Stimulated activated CD4-positive, alpha-beta T cell treated with anti-CD3 and anti-CD28 coated beads, Interleukin-1b, Interleukin-23, amount 100 ng/mL, for 4 hours (primary cell): ENCODE measurements around the gene CD109.
"Not testable (repeated sequence)": the region's sequence is repeated elsewhere in the genome, so short reads cannot be mapped to it uniquely, and the experiment has no call there.

Experiments used
- DNase-seq, 2 donors: peaks; one replicate each; pipeline ENCODE4 v3.0.0-alpha.2; 2020; ENCODE audit warnings: low read depth in 2 of 2

Gene CD109

DNA sequence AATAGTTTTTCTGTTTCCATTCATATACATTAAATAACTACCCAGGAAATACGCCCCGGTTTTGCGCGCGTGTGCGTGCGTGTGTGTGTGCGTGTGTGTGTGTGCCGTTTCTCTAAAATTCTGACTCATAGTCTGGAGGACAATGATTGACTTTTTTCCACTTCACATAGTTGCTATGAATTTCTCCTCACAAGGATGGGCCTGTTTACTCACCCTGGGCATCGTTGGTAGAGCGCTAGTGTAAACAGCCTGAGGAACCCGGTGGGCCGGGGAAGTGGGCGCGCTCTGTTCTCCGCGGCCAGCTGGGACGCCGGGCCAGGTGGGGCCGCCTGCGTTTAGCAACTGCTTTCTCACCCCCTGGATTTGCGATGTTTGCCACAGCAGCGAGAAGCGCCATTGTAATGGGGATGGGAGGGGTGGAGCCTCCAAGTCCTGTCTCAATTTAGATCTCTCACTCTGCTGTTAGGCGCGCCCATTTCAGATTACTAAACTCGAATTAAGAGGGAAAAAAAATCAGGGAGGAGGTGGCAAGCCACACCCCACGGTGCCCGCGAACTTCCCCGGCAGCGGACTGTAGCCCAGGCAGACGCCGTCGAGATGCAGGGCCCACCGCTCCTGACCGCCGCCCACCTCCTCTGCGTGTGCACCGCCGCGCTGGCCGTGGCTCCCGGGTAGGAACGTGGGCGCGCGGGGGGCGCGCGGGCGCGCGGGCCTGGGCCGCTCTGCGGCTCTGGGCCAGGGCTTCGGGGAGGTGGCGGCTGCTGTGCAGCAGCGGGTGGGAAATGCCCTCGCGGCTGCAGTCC, at the start of gene CD109:
CD109 (plus strand) TSS at position 585 of the 803 bp plus-strand sequence; CDS start at position 598, 13 bp downstream.
- peak; percentile 60 to 63 for DNase-seq

DNA sequence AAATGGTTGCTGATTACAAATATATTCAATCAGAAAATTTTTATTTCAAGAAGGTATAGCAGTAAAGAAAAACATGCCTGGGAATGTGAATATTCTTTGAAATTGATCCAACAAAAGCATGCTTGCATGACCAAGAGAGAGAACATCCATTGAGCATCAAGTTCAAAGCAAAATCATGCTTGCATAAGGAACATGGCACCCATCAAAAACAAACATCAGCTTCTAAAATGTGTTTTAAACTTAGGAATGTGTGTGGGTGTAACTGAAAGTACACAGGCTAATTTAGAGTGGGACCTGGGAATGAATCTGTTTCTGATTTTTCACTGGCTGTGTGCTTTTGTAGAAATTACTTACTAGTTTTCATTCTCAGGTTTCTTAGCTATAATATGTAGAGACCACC, 47.8 kb upstream of the CD109 start:
- no peak for DNase-seq

DNA sequence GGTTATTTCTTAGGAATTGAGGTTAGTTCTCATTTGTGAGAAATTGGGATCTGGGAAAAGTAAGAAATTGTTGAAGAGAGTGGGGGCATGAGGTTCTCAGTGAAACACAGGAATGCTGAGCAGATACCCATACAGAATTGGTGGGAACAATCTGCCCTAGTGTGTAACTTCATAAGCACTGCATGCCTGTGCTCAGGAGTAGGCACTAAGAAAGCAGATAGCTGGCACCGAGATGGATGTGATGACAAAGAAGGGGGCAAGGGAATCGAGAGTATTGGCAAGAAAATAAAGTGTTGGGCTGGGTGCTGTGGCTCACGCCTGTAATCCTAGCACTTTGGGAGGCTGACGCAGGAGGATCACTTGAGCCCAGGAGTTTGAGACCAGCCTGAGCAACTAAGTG, 46.2 kb upstream of the CD109 start:
- DNase-seq, result no peak

DNA sequence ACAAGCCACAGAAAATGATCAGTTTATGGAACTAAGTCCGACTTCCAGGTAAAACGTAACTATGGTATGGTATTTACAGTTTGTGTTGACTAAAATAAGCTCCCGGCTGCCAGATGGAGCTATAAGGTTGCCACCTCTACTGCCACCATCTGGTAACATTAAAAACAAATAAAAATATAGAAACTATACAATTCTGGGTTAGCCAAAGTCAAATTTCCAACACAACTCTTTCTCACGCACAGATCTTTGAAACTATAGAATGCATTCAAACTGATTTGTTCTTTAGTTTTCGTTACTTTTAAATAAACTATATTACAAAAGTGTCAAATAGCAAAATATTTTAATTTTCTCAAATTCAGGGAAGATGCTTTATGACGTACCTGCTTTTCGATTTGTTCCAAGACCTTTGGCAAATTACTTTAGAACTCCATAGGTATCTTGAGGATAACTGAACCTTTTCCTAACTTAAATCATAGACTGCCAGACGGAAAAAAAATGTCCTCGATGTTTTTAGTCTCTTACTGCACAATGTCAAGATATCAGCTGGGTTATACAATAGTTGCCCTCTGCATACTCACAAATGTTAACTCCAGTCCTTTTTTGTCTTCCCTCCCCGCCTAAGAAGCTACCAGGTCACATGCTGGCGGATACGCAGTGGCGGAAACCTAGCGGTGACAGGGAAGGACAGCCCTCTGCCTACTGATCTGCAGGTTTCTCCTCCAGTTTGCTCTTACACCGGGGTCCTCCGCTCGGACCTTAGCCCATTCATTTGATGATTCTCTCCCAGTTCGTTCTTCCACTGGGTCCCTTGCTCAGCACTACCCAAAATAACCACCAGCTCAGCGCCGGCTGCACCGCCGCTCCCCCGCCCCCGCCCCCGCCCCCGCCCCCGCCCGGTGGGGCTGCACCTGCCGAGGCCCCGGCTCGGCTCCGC, 43.1 kb upstream of the CD109 start:
- peak; percentile 36 to 41 for DNase-seq

DNA sequence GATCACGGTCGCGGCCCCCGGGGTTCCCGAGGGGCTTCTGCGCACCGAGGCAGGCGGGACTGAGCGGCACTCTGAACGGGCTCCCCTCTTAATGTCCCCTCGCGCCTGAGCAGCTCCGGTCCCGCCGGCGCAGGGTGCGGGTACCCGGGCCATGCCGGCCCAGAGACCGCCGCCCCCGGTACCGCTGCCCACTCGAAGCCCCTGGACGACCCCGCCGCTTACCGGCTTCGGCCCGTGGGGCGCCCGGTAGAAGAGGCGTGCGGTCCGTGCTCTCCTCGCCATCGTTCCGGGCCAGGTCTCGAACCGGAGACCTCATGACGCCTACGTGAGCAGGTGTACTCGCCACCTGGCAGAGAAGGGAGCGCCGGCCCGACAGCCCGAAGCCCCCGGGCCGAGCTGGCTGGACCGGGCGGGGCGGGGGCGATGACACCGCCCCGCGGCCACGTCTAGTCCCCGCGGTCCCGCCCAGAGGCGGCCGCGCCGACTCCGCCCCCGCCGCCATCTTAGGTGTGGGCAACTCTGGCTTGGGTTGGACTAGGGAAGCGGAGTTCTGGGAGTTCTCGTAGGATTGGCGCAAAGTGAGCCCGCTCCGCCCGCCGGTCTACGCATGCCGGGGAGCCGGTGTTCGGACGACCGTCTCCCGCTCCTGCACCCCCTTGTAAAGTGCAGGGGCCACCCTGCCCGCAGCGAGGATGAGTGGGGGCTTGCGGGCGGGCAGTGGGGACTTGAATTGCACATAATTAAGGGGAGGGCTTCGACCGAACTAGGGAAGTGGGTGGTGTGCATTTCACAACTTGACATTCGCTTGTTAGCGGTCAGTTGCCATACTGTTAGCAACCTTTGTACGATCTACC, 42.2 kb upstream of the CD109 start, which contains the start of gene SLC17A5:
SLC17A5 (minus strand) TSS at position 422 of the 854 bp plus-strand sequence; CDS start at position 316, 106 bp downstream.
- DNase-seq, result peak; percentile 78 to 90

DNA sequence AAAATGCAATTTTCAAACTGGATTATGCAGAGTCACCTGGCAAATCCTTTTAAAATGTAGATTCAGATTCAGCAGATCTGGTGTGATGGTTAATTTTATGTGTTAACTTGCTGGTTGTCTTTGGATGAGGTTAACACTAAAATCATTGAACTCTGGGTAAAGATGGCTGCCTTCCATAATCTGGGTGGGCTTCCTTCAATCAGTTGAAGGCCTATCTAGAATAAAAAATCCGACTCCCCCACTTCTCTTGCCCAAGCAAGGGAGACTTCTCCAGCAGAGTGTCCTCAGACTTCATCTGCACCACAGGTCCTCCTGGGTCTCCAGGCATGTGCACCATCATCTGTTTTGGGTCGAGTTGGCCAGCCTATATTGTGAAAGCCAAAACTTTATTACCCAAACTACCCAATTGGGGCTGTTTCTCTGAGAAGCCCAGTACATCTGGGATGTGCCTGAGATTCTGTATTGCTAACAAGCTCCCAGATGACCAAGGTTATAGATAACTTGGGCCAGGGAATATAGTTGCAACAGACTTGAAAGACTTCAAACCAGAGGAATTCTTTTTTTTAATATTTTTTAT, 40.6 kb upstream of the CD109 start:
- no peak for DNase-seq

DNA sequence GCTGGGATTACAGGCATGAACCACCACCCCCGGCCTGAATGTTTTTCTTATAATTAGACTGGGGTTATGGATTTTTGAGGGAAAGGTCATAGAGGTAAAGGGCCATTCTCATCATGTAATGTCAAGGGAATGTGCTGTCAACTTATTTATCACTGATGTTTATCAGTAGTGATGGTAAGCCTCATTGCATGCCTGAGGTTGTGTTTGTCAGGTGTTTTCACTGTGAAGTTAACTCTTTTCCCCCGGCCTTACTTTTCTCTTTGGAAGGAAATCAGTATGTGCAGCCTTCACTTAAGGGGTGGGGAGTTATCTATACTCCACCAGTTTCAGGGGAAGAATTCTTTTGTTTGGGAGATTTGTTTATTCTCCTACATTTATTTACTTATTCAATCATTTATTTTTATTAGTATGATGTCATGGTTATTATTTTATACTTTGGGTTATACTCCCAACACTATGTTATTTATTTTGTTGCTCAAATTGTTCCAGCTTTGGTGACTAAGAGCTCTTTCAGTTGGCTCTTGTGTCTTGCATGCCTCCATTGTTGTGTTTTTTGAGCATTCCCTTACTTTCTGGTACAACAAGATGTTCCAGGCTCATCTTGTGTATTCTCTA, 39.4 kb upstream of the CD109 start:
- no peak for DNase-seq

DNA sequence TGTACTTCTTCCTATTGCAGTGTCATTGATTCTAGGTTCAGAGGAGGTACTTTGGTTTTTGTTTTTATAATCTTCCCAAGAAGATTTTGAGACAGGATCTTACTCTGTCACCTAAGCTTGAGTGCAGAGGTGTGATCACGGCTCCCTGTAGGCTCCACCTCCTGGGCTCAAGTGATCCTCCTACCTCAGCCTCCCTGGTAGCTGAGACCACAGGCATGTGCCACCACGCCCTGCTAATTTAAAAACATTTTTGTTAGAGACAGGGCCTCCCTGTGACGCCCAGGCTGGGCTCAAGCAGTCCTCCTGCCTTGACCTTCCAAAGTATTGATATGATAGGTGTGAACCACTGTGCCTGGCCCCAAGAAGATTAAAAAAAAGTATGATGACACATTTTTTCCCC, 38.8 kb upstream of the CD109 start:
- DNase-seq, result no peak

DNA sequence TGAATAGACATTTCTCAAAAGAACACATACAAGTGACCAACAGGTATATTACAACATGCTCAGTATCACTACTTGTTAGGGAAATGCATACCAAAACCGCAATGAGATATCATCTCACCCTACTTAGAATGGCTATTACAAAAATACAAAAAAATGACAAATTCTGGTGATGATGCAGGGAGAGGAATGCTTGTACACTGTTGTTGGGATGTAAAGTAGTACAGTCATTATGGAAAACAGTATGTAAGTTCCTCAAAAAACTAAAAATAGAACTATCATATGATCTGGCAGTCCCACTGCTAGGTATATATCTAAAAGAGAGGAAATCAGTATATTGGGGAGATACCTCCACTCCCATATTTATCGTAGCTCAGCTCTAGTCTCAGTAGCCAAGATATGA, 31.3 kb upstream of the CD109 start:
- no peak for DNase-seq

DNA sequence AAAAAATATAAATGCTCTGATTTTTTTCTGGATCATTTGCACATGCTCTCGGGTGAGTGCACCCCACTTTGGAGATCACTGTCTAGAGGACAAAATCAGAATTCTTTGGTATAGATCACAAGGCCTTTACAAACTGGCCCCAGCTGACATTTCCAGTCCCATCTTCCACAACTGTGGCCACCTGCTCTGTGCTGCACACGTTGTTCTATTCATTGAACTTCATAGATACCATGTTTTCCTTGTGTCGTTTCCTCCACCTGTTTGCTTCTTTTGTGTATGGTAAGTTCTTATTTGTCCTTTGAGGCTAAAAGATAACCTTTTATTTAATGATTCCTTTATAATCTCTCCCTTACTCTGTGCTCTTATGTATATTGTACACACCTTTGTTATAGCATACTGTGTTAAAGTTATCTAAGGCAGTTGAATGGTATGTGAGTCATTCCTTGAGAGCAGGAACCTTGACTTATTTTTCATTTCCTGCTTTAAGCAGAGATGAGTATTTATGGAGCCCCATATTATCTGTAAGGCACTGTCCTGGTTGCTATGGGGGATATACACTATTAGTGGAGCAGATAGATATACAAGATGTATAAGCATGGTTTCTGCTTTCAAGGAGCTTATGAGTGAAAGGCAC, 30.2 kb upstream of the CD109 start:
- DNase-seq, result no peak

DNA sequence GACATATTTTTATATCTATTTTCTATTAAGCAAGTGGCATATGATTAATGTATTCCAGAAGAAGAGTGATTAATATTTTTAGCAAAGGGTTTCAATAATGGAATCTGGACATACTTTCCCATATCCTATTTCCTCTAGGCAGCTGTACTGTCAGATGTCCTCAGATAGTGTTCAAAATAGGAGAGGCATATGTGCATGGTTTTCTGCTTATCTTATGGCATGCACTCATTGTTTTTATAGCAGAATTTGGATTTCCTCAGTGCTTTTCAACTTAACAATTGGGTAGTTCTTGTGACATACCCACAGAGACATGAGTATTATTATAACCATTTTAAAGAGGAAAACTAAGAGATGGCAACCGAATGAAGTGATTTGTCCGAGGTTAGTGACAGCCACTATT, 29.6 kb upstream of the CD109 start:
- DNase-seq, result no peak

DNA sequence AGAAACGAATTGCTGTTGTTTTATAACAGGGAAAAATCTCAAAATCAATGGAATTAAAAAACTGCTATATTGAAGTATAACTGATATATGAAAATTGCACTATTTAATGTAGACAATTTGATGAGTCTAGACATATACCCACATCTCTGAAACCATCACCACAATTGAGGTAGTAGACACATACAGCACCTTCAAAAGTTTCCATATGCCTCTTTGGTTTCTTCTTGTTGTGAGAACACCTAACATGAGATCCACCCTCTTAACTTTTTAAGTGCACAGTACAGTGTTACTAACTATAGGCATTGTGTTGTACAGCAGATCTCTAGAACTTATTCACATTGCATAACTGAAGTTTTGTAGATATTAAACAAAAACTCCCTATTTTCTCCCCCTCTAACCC, 28.2 kb upstream of the CD109 start:
- DNase-seq, result no peak

DNA sequence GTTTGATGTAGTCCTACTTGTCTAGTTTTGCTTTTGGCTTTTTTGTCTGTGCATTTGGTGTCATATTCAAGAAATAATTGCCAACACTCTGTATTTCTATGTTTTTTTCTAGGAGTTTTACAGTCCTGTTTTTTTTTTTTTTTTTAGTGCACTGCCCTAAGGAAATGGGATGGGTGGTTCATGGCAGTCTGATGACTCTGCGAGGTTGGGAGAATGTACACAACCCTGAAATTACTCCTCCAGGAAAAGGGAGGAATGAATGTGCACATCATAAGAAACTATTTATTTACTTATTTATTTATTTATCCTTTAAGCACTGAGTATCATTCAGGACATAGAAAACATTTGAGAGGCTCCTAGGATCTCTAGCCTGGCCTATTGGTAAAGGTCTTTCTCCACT, 27.0 kb upstream of the CD109 start:
- DNase-seq, result no peak

DNA sequence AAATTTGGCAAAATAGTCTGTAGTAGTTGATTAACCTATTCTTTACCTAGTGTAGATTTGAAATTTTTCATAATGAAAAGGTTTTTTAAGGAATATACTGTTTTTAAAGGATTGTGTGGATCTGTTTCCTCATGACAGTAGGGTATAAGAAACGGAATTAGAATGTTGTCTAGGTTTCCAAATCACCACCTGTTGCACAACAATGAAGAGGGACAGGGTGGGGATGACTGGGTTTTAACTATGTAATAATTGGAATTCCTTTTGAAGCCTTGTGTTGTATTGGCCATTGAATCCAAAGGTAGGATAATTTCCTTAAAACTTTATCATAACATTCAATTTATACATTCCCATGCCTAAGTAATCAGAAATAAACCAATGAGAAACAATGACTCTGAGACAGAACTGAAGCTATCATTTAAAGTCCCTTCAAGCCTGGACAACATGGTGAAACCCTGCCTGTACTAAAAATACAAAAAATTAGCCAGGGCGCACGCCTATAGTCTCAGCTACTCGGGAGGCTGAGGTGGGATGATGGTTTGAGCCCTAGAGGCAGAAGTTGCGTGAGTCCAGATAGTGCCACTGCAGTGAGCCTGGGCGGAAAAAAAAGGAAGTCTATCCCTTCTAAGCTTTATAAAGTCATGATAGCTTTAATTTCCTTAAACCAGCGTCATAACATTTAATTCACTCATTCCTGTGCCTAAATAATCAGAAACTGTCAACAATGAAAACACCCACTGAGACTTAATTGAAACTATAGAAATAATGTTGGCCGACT, 23.9 kb upstream of the CD109 start:
- DNase-seq, result no peak

DNA sequence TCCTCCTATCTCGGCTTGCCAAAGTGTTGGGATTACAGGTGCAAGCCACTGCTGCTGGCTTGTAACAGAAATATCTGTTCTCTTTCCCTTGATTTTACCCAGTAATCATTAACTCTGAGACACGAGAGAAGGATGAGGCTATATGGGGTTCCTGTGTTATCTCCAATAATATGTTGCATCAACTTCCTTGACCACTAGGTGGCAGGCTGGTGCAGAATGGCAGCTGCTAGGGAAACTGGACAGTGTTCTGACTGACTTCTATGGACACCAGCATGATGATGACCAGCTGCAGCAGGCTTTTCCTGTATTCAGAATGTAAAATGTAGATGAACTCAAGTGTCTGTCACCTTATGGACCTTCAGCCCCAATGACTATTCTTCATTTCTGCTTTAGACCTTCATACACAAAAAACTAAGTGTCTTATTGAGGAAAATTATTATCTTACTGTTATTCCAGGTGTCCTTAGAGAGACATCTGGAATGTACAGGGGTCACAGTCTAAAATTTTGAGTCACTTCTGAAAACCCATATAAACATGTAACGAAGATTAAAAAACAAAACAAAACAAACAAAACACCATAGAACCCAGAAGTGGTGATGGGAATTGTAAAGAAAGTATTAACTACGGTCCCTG, 20.4 kb upstream of the CD109 start:
- peak; percentile 45 to 73 for DNase-seq

DNA sequence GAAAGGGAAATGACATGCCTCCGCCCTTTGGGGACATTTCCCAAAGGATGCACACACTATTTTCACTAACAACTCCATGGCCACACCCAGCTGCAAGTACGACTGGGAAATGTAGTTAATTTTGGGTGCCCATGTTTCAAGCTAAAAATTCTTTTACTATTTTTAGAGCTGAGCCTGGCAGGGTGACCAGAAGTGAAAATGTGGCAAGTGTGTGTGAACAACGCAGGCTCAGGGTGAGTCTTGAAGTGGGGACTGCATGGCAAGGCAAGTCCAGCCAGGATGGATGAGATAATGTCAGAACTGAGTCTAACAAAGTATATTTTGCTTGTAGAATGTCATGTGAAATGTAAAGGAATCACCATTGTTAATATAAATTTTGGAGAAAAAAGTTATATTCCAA, 17.0 kb upstream of the CD109 start:
- DNase-seq, result no peak

DNA sequence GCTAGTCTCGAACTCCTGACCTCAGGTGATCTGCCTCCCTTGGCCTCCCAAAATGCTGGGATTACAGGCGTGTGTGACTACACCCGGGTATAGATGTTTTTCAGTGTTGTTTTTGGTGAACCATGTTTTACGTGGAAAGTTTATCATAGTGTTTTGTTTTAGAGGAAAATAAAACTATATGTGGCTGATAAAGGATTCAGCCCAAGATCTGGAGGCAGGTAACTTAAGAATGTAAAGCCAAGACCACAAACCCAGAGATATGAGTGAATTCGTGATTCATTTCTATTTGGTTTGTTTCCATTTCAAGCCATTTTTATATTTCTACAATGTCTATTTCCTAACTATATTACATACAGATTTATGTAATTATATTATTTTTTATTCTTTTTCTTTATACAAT, 16.2 kb upstream of the CD109 start:
- not testable (repeated sequence) for DNase-seq

DNA sequence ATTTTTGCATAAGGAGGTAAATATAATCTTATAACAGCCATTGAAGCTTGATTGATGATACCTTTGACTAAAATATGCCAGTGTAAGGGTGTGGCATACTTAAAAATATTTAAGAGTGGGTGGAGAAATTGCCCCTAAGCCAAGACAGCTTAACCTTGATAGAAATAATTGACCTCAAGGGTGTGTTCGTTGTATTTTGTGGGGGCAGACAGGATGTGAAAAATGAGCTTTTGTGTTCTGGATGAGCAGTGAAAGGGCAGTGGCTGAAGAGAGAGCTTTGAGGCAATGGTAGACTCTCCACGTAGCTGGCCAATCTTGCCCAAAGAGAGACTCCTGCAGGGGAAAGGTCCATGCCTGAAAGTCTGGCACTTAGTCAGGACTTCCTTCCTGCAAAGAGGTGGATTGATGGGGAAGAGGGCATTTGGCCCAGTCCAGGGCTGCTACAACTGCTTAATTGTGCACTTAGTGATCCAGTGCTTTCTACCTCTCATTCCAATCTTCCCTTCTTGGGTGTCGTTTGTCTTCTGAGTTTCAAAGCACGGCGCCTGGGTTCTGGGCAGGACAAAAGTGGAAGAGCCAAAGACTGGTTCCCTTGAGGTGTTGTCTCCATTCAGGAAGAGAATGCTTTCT, 15.6 kb upstream of the CD109 start:
- no peak for DNase-seq

DNA sequence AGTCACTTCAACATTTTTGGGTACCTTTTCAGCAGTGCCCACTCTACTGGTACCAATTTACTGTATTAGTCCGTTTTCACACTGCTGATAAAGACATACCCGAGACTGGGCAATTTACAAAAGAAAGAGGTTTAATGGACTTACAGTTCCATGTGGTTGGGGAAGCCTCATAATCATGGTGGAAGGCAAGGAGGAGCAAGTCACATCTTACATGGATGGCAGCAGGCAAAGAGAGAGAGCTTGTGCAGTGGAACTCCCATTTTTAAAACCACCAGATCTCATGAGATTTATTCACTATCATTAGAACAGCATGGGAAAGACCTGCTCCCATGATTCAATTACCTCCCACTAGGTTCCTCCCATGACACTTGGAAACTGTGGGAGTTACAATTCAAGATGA, 12.4 kb upstream of the CD109 start:
- DNase-seq, result not testable (repeated sequence)
